ENCODE measurements around the gene NAALADL1.
"Not testable (repeated sequence)": the region's sequence is repeated elsewhere in the genome, so short reads cannot be mapped to it uniquely, and the experiment has no call there.

The NAALADL1 gene

DNA sequence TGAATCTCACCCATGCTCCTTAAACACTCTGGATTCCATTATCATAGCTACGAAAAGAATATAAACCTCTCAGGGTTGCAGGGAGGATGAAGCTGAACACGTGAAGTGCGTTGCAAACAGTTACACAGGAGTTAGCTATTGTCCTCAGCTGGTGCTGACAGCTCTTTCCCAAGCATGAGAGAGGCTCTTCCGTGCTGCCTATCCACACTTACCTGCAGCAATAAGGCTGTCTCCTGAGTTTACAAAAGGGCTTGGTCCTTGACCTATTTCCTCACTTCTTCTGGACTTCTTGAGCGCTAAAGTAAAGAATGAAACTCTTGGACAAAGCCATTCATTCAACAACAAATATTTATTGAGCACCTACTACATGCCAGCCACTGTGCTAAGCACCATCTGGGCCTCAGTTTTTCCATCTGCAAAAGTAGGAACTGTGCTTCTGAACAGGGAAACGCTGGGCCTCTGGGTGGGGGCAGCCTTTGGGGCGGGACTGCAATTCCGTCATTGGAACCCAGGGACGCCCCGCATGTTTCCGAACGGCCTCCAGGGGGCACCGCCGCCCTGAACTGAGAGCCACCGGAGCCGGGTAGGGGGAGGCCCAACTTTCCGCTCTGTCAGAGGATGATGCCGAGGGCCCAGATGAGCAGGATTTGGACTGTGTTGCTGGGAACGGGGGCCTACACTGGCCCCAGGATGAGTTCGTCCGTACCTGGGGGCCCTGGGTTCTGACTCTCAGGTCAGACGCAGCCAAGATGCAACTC, 45.0 kb downstream of the NAALADL1 start:
- DNase-seq = peak; percentile 48 to 76

DNA sequence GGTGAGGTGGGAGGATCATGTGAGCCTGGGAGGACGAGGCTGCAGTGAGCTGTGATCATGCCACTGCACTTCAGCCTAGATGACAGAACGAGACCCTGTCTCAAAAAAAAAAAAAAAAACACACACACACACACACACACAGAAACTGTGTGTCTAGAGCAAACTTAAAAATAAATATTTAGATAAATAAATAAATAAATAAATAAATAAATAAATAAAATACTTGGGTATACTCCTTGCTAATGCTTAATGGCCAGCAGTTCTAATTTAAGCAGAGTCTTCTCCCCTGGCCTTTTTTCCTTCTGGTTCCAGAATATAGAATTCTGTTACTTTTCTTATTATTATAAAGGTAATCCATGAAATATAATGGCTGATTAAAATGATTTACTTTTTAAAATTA, 49.5 kb downstream of the NAALADL1 start:
- DNase-seq = no peak

GRCh38 chr11:65008016-65008415, 50.3 kb downstream of the NAALADL1 start:
- no peak for DNase-seq

DNA sequence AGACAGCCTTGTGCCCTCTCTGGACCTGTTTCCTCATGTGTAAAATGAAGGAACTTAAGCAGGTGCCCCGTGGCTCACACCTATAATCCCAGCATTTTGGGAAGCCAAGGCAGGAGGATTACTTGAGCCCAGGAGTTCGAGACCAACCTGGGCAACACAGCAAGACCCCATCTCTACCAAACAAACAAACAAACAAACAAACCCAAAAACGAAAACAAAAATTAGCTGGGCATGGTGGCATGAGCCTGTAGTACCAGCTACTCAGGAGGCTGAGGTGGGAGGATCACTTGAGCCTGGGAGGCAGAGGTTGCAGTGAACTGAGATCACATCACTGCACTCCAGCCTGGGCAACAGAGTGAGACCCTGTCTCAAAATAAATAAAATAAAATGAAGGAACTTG, 54.4 kb downstream of the NAALADL1 start:
- not testable (repeated sequence) for DNase-seq

DNA sequence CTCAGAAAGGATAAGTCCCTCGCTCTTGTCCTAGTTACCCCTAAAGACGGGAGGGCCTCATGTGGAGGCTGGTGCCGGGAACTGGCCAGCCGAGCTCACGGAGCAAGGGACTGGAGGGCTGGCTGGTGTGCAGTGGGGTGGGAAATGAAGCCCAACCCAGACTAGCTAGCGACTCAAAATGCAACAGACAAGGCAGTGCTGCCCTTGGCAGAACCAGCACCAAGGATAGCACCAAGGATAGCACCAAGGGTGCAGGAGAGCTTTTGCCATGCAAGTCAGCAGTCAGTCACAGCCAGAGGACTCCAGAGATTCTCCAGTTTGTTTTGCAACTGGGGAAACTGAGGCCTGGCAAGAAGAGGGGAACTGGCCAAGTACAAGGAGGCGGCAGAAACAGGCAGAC, 55.1 kb downstream of the NAALADL1 start:
- no peak for DNase-seq

- DNase-seq = no peak
These were observed 55.6 kb downstream of the NAALADL1 start for GRCh38 chr11:65002706-65003105.

DNA sequence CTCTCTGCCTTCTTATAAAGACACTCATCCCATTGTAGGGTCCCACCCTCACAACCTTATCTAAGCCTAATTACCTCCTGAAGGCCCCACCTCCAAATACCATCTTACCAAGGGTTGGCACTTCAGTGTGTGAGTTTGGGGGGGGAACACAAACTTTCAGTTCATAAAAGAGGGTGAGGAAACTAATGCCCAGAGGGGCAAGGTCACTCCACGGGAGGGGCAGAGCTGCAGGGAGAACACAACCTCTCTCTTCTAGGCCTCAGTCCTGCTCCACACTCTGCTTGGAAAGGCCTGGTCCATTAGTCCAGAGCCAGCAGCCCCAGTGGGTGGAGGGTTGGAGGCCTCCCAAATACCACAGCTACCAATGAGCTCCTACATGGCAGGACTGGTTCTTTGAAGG, 58.9 kb downstream of the NAALADL1 start:
- DNase-seq = no peak

- DNase-seq = no peak
These were observed 59.5 kb downstream of the NAALADL1 start for GRCh38 chr11:64998690-64999431.

DNA sequence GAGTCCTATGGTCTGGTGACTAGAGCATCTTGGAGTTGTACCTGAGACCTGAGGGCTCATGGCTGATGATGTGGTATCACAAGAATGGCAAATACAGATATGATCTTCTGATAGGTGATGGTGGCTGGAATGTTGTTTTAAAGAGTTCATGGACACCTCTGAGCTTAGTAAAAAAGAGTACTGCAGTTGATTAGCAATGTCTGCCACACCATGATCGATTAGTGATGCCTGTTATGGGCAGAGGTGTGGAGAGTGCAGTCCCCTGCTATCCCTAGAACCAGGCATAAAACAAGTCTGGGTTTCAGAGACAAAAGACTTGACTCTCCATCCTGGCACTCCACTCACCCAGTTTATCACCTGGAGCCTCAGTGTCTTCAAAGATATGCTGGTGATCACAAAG, 60.2 kb downstream of the NAALADL1 start:
- DNase-seq = no peak

DNA sequence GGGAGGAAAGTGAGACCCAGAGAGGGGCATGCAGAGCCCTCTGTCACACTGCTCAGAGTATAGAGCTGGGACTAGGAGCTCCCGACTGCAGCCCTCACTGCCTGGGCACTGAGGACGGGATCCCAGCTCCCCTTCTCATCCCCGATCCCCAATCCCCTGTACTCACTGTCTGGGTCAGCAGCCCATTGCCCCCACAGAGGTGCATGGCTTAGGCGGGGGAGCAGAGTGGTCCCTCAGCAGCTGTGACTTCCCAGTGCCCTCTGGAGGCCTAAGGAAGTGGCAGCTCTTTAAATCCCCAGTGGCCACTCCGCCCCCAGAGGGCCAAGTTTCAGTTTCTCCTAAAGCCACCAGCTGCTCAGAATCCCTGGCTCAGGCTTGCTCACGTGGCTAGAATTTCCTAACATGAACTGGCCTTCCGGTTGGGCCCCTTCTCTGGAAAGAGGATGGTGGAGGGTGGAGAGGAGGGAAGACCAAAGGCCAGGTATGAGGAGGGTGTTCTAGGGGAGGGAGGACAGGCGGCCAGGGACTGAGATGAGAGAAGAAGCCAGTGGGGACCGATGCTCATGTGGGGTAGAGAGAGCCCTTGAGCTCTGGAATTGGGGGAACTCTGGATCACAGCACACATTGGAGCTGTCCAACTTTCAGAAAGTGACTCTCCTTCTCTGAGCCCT, 61.5 kb downstream of the NAALADL1 start, which contains the start of gene BATF2:
BATF2 (minus strand) TSS at position 262 of the 671 bp plus-strand sequence; CDS start at position 205, 57 bp downstream.
- peak; percentile 82 to 85 for DNase-seq

DNA sequence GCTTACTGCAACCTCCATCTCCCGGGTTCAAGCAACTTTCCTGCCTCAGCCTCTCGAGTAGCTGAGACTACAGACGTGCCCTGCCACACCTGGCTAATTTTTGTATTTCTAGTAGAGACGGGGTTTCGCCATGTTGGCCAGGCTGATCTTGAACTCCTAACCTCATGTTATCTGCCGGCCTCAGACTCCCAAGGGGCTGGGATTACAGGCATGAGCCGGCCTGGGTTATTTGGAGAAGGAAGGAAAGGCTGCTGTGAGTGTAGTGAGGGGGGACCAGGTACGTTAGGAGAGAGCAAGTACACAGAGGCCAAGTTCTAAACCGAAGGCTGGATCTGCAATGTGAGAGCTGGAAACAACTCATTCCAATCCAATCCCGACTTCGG, 62.0 kb downstream of the NAALADL1 start:
- DNase-seq = no peak

All from SHP77 (cell line).